Endodermal cell (in vitro differentiated cells): ENCODE data around the gene AFF3. TPM values are rescaled to one million over a fixed set of nuclear protein-coding genes. Genes with fewer than 3 reads are reported as not detected.
A peak's percentile ranks its signal among the peaks of the same experiment; 100 is the strongest.

Source experiments
- DNase-seq: peaks from one replicate; pipeline ENCODE4 v3.0.0-alpha.2; 2017
- H3K27ac ChIP-seq: 2 replicates; pipeline ENCODE4 v1.5.1; 2013; ENCODE audit warnings: mild to moderate bottlenecking, low read depth, low read length, moderate library complexity
- H3K27me3 ChIP-seq: 2 replicates; pipeline ENCODE4 v1.6.1; 2013; ENCODE audit warnings: mild to moderate bottlenecking, low read length, moderate library complexity; ENCODE audit not compliant: insufficient read depth, control insufficient read depth, poor library complexity, severe bottlenecking
- H3K36me3 ChIP-seq: 2 replicates; pipeline ENCODE4 v1.7.0; 2013; ENCODE audit warnings: mild to moderate bottlenecking, low read length, moderate library complexity; ENCODE audit not compliant: control insufficient read depth, insufficient read depth
- H3K4me1 ChIP-seq: one replicate; pipeline ENCODE4 v1.7.0; 2013; ENCODE audit warnings: low read length; ENCODE audit not compliant: control insufficient read depth, insufficient read depth
- H3K4me3 ChIP-seq: 2 replicates; pipeline ENCODE4 v1.5.1; 2013; ENCODE audit warnings: mild to moderate bottlenecking, low read length, moderate library complexity
- H3K9ac ChIP-seq: 2 replicates; pipeline ENCODE4 v1.6.1; 2013; ENCODE audit warnings: mild to moderate bottlenecking, low read length, moderate library complexity; ENCODE audit not compliant: poor library complexity, severe bottlenecking; ENCODE audit errors: extremely low read depth
- H3K9me3 ChIP-seq: 2 replicates; pipeline ENCODE4 v1.6.1; 2013; ENCODE audit warnings: mild to moderate bottlenecking, low read length, moderate library complexity; ENCODE audit not compliant: control insufficient read depth
- H3K27ac Mint-ChIP-seq: 2 replicates; pipeline ENCODE4 v1.8.0; 2020; ENCODE audit warnings: mixed read lengths
- H3K27me3 Mint-ChIP-seq: 2 replicates; pipeline ENCODE4 v1.8.0; 2021; ENCODE audit warnings: mild to moderate bottlenecking, mixed read lengths; ENCODE audit not compliant: insufficient read depth
- H3K36me3 Mint-ChIP-seq: 2 replicates; pipeline ENCODE4 v1.8.0; 2020; ENCODE audit warnings: low read depth, mixed read lengths
- H3K4me1 Mint-ChIP-seq: 2 replicates; pipeline ENCODE4 v1.8.0; 2020; ENCODE audit warnings: mixed read lengths
- H3K4me3 Mint-ChIP-seq: 2 replicates; pipeline ENCODE4 v1.8.0; 2020; ENCODE audit warnings: mild to moderate bottlenecking, moderate library complexity, mixed read lengths
- H3K9me3 Mint-ChIP-seq: 2 replicates; pipeline ENCODE4 v1.8.0; 2020; ENCODE audit warnings: mild to moderate bottlenecking, mixed read lengths
- CTCF ChIP-seq: fragments of 200-600 bp; sonication (generic); conservative IDR thresholded peaks from 2 replicates; pipeline ENCODE4 v1.5.0; 2021; ENCODE audit warnings: antibody characterized with exemption, mild to moderate bottlenecking
- WGBS, 2 experiments: methylation state at CpG; one replicate each; pipeline versions ENCODE4 v1.1.5 to v1.1.7; 2013; ENCODE audit warnings: missing lambda C conversion rate in 2 of 2, mixed read lengths in 1 of 2; ENCODE audit not compliant: insufficient coverage in 1 of 2, insufficient read length in 1 of 2; 5-methylcytosine and 5-hydroxymethylcytosine counted together
- total RNA-seq, 2 donors: library from RNA; stranded (reverse); fragmentation: NEBNext Ultra II Directional in 1 of 2; extraction: Animal tissue kit (Norgen Biotek cat#: 25700) in 1 of 2; gene quantifications; 2 replicates in 1 of 2; 3 replicates in 1 of 2; pipeline ENCODE4 v1.2.1, GENCODE V29; 2021

Gene AFF3
- total RNA-seq, 2 donors from 2014 or later = 0.62 to 0.73 TPM

GRCh38 chr2:99641999-99642398, 500.4 kb downstream of the AFF3 start:
- no peaks in the 10 kb centered on the region for H3K27me3 Mint-ChIP-seq
- WGBS, 2 experiments = 93 to 100% methylated on average over 1 to 2 of the region's 4 CpGs
- H3K4me1 Mint-ChIP-seq = no peaks in the 10 kb centered on the region
- no peaks in the 10 kb centered on the region for H3K9me3 Mint-ChIP-seq
- H3K4me1 ChIP-seq = no peaks in the 10 kb centered on the region
- H3K4me3 ChIP-seq = no peak overlapping the region
- no peak for DNase-seq
- H3K27ac ChIP-seq = no peak overlapping the region
- H3K4me3 Mint-ChIP-seq = no peak overlapping the region
- H3K36me3 ChIP-seq = no peaks in the 10 kb centered on the region
- no peaks in the 10 kb centered on the region for H3K27me3 ChIP-seq
- H3K27ac Mint-ChIP-seq = no peak overlapping the region
- TF ChIP-seq CTCF = no peak
- H3K36me3 Mint-ChIP-seq = no peaks in the 10 kb centered on the region
- H3K9me3 ChIP-seq = no peaks in the 10 kb centered on the region
- H3K9ac ChIP-seq = no peak overlapping the region

- Mint-ChIP-seq H3K4me3 (no peak overlapping the region), H3K27me3 (no peaks in the 10 kb centered on the region), H3K27ac (no peak overlapping the region), H3K4me1 (no peaks in the 10 kb centered on the region), H3K9me3 (no peaks in the 10 kb centered on the region), H3K36me3 (no peaks in the 10 kb centered on the region)
- DNase-seq = no peak
- Histone ChIP-seq H3K27me3 (no peaks in the 10 kb centered on the region), H3K4me1 (no peaks in the 10 kb centered on the region), H3K9me3 (no peaks in the 10 kb centered on the region), H3K27ac (no peak overlapping the region), H3K4me3 (no peak overlapping the region), H3K9ac (no peak overlapping the region), H3K36me3 (no peaks in the 10 kb centered on the region)
- 95 to 100% methylated on average over 1 to 5 of the region's 5 CpGs for WGBS, 2 experiments
- TF ChIP-seq CTCF = no peak
Measured at GRCh38 chr2:99640635-99641151, 501.7 kb downstream of the AFF3 start.

GRCh38 chr2:99638791-99639190, 503.6 kb downstream of the AFF3 start:
- Mint-ChIP-seq H3K4me3 (no peak overlapping the region), H3K4me1 (no peaks in the 10 kb centered on the region), H3K9me3 (no peaks in the 10 kb centered on the region), H3K27ac (peak overlapping the region; percentile 2), H3K27me3 (no peaks in the 10 kb centered on the region), H3K36me3 (no peaks in the 10 kb centered on the region)
- TF ChIP-seq CTCF = no peak
- no peak overlapping the region for H3K4me3 ChIP-seq
- no peaks in the 10 kb centered on the region for H3K4me1 ChIP-seq
- H3K9me3 ChIP-seq = no peaks in the 10 kb centered on the region
- no peaks in the 10 kb centered on the region for H3K36me3 ChIP-seq
- WGBS, 2 experiments = 86% methylated on average over 3 to 4 of the region's 4 CpGs
- H3K9ac ChIP-seq = no peak overlapping the region
- DNase-seq = no peak
- no peaks in the 10 kb centered on the region for H3K27me3 ChIP-seq
- no peak overlapping the region for H3K27ac ChIP-seq
